Spleen (tissue), 11 donors: ENCODE data around the gene MYO1G. TPM values are rescaled to one million over a fixed set of nuclear protein-coding genes. Genes with fewer than 3 reads are reported as not detected.
A peak's percentile ranks its signal among the peaks of the same experiment; 100 is the strongest.

Experiments
- DNase-seq: peaks from one replicate; pipeline ENCODE4 v3.0.0-alpha.2; 2020
- H3K27ac ChIP-seq, 8 donors: fragments of 200-600 bp; sonication (generic) in 7 of 8; 1 replicate in 4 of 8; 2 replicates in 4 of 8; pipeline versions ENCODE4 v1.5.0 to v1.8.0; 2016 to 2021; ENCODE audit warnings: inconsistent platforms in 4 of 8, mild to moderate bottlenecking in 4 of 8, moderate library complexity in 1 of 8
- H3K27me3 ChIP-seq, 7 donors: fragments of 200-600 bp; sonication (generic) in 6 of 7; replicated peaks in 1 of 7; 1 replicate in 4 of 7; 2 replicates in 3 of 7; pipeline versions ENCODE4 v1.5.0 to v1.8.0; 2016 to 2021; ENCODE audit warnings: inconsistent platforms in 3 of 7, mild to moderate bottlenecking in 1 of 7
- H3K36me3 ChIP-seq, 6 donors: fragments of 200-600 bp; sonication (generic) in 5 of 6; 1 replicate in 4 of 6; 2 replicates in 2 of 6; pipeline versions ENCODE4 v1.5.0 to v1.8.0; 2016 to 2021; ENCODE audit warnings: inconsistent platforms in 2 of 6
- H3K4me1 ChIP-seq, 6 donors: fragments of 200-600 bp; sonication (generic) in 5 of 6; 1 replicate in 3 of 6; 2 replicates in 3 of 6; pipeline versions ENCODE4 v1.5.0 to v1.8.0; 2016 to 2021; ENCODE audit warnings: inconsistent platforms in 3 of 6
- H3K4me3 ChIP-seq, 8 donors: fragments of 200-600 bp; sonication (generic) in 7 of 8; 1 replicate in 4 of 8; 2 replicates in 4 of 8; pipeline versions ENCODE4 v1.5.0 to v1.8.0; 2016 to 2021; ENCODE audit warnings: inconsistent platforms in 4 of 8, mild to moderate bottlenecking in 4 of 8, moderate library complexity in 2 of 8
- H3K9me3 ChIP-seq, 8 donors: fragments of 200-600 bp; sonication (generic) in 7 of 8; 1 replicate in 4 of 8; 2 replicates in 4 of 8; pipeline versions ENCODE4 v1.5.0 to v1.8.0; 2016 to 2021; ENCODE audit warnings: inconsistent platforms in 4 of 8
- POLR2A ChIP-seq, 3 donors: fragments of 450-650 bp; IDR thresholded peaks; one replicate each; pipeline ENCODE4 v1.5.1; 2017; ENCODE audit warnings: antibody characterized with exemption in 3 of 3, mild to moderate bottlenecking in 1 of 3
- POLR2AphosphoS5 ChIP-seq, 3 donors: sonication (generic); formaldehyde crosslinking; IDR thresholded peaks; one replicate each; pipeline ENCODE4 v1.5.1; 2017; ENCODE audit warnings: antibody characterized with exemption in 3 of 3
- WGBS, 5 donors: extraction: QIAGEN DNeasy Blood & Tissue Kit in 3 of 5; methylation state at CpG; one replicate each; pipeline versions ENCODE4 v1.1.5 to v1.1.7; 2013 to 2018; 5-methylcytosine and 5-hydroxymethylcytosine counted together
- intact Hi-C: fragments of 100-400 bp; cut with DNase I; formaldehyde crosslinking; loops from one replicate; pipeline ENCODE4 v1.15.0; 2023; ENCODE audit warnings: low total_unique reads
- polyA plus RNA-seq, 3 donors: library from polyadenylated mRNA; stranded (reverse); fragments of 200-250 nt; gene quantifications; one replicate each; pipeline ENCODE4 v1.2.1, GENCODE V29; 2013
- total RNA-seq, 7 donors: library from RNA; depleted of rRNA in 3 of 7; stranded (reverse); fragments of >200 nt in 3 of 7; fragmentation: NEBNext Ultra II Directional in 4 of 7; extraction: Animal tissue kit (Norgen Biotek cat#: 25700) in 4 of 7; gene quantifications; one replicate each; pipeline versions ENCODE4 v1.1.0 to v1.2.1, GENCODE V29; 2016 to 2021
- TF ChIP-seq, protein P1 (sequence below), 11 experiments: fragments of 200-600 bp in 7 of 11; fragments of 450-650 bp in 4 of 11; sonication (generic) in 4 of 11; IDR thresholded peaks in 8 of 11; conservative IDR thresholded peaks in 3 of 11; 1 replicate in 7 of 11; 2 replicates in 4 of 11; pipeline versions ENCODE4 v1.4.0 to v1.8.0; 2016 to 2021; ENCODE audit warnings: antibody characterized with exemption in 11 of 11, inconsistent platforms in 4 of 11, mild to moderate bottlenecking in 1 of 11
- donor health status: healthy with polysubstance abuse.
- donor health status: DM: no; HTN: no; CAD: no; lungs with moderate emphysema.
- donor health status: DM: no; HTN: no; CAD: no.
- donor health status: Bipolar disorder and iron deficiency.
- donor health status: healthy.
- donor health status: DM: no; HTN: no; CAD: no.
- donor health status: DM: yes; HTN: yes; CAD: no.

The MYO1G gene
- total and polyA plus RNA-seq, 10 donors = 27.9 to 68.6 (median 59.1) TPM

DNA sequence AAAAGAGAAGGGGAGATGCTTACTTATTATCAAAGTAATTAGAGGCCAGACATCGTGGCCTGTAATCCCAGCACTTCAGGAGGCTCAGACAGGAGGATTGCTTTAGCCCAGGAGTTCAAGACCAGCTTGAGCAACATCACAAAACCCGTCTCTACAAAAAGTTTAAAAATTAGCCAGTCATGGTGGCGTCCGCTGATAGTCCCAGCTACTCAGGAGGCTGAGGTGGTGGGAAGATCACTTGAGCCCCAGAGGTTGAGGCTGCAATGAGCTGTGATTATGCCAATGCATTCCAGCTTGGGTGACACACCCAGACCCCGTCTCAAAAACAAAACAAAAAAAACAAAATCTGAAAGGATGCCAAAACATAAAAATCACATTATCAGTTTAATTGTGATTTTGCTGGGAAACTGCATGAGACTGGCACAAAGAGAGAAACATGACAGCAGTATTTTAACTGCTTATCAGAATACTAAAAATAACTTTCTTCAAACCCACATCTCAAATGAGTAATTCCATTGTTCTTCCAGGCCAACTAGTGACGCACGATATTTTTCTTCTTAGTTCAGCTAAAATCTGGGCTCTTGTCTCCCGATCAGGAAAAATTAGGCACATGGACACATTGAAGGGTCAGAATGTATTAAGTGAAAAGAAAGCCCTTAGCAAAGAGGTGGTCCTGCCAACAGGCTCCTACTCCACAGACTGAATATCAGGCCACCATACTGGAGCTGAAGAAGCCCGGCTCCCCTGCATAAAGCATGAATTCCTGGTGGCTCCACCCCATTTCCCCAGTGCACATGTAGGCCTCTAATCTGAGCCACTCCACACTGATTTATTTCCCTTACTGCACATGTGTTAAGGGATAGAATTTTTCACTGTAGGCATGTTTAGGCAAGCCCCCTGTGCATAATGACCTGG lies 11.6 kb upstream of the MYO1G start:
- Histone ChIP-seq H3K4me3 (no peak overlapping the region), H3K27me3 (no peaks in the 10 kb centered on the region)

GRCh38 chr7:44989132-44989531 lies 10.3 kb upstream of the MYO1G start:
- H3K36me3 ChIP-seq = peaks cover 0 to 17% (median 9%) of the 10 kb centered on the region in 6 donors
- 74 to 91% (median 79%) methylated on average over 3 of the region's 3 CpGs for WGBS, 5 donors
- no peak overlapping the region for H3K4me3 ChIP-seq
- TF ChIP-seq POLR2A (IDR thresholded peaks at IDR 0.05) = no peak
- TF ChIP-seq, protein P1, sequence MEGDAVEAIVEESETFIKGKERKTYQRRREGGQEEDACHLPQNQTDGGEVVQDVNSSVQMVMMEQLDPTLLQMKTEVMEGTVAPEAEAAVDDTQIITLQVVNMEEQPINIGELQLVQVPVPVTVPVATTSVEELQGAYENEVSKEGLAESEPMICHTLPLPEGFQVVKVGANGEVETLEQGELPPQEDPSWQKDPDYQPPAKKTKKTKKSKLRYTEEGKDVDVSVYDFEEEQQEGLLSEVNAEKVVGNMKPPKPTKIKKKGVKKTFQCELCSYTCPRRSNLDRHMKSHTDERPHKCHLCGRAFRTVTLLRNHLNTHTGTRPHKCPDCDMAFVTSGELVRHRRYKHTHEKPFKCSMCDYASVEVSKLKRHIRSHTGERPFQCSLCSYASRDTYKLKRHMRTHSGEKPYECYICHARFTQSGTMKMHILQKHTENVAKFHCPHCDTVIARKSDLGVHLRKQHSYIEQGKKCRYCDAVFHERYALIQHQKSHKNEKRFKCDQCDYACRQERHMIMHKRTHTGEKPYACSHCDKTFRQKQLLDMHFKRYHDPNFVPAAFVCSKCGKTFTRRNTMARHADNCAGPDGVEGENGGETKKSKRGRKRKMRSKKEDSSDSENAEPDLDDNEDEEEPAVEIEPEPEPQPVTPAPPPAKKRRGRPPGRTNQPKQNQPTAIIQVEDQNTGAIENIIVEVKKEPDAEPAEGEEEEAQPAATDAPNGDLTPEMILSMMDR (IDR thresholded peaks at IDR 0.05 in 8 of 11, conservative IDR thresholded peaks at IDR 0.05 in 3 of 11) = no peak
- TF ChIP-seq POLR2AphosphoS5 (IDR thresholded peaks at IDR 0.05) = no peak
- no peak for DNase-seq
- no peaks in the 10 kb centered on the region for H3K27me3 ChIP-seq
- intact Hi-C loops = no loop called here
- no peak overlapping the region for H3K27ac ChIP-seq
- H3K4me1 ChIP-seq = peaks cover 16 to 35% (median 29%) of the 10 kb centered on the region in 6 donors
- no peaks in the 10 kb centered on the region for H3K9me3 ChIP-seq

More for the DNA sequence above, 11.6 kb upstream of the MYO1G start:
- peak; percentile 12 for DNase-seq
- peaks cover 0 to 5% (median under 1%) of the 10 kb centered on the region in 6 donors for H3K36me3 ChIP-seq
- H3K9me3 ChIP-seq = no peaks in the 10 kb centered on the region
- H3K27ac ChIP-seq = peak overlapping the region in 2 of 8 donors; percentile 16 to 41
- 83 to 86% (median 84%) methylated on average over 9 of the region's 9 CpGs for WGBS, 5 donors
- TF ChIP-seq POLR2A (IDR thresholded peaks at IDR 0.05) (no peak), POLR2AphosphoS5 (IDR thresholded peaks at IDR 0.05) (no peak)
- TF ChIP-seq, protein P1 (IDR thresholded peaks at IDR 0.05 in 8 of 11, conservative IDR thresholded peaks at IDR 0.05 in 3 of 11) = no peak
- intact Hi-C loops = no loop called here
- H3K4me1 ChIP-seq = peaks cover 5 to 31% (median 27%) of the 10 kb centered on the region in 6 donors

DNA sequence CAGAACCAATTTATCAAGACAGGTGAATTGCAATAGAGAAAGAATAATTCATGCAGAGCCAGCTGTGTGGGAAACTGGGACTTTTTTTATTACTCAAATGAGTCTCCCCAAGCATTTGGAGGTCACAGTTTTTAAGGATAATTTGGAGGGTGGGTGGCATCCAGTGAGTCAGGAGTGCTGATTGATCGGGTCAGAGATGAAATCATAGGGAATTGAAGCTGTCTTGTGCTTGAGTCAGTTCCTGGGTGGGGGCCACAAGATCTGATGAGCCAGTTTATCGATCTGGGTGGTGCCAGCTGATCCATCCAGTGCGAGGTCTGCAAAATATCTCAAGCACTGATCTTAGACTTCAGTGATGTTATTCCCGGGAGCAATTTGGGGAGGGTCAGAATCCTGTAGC lies 9.9 kb upstream of the MYO1G start:
- Histone ChIP-seq H3K4me1 (peaks cover 18 to 40% (median 33%) of the 10 kb centered on the region in 6 donors), H3K4me3 (no peak overlapping the region), H3K36me3 (peaks cover 0 to 22% (median 13%) of the 10 kb centered on the region in 6 donors), H3K27ac (no peak overlapping the region), H3K27me3 (no peaks in the 10 kb centered on the region), H3K9me3 (no peaks in the 10 kb centered on the region)
- TF ChIP-seq, protein P1 (IDR thresholded peaks at IDR 0.05 in 8 of 11, conservative IDR thresholded peaks at IDR 0.05 in 3 of 11) = no peak
- no peak for TF ChIP-seq POLR2A (IDR thresholded peaks at IDR 0.05)
- no peak for TF ChIP-seq POLR2AphosphoS5 (IDR thresholded peaks at IDR 0.05)
- intact Hi-C loops = no loop called here
- WGBS, 5 donors = 88 to 96% (median 91%) methylated on average over 4 of the region's 4 CpGs
- peak; percentile 17 for DNase-seq

GRCh38 chr7:44987996-44988395 lies 9.2 kb upstream of the MYO1G start:
- intact Hi-C loops = no loop called here
- TF ChIP-seq POLR2A (IDR thresholded peaks at IDR 0.05) (no peak), POLR2AphosphoS5 (IDR thresholded peaks at IDR 0.05) (no peak)
- TF ChIP-seq, protein P1 (IDR thresholded peaks at IDR 0.05 in 8 of 11, conservative IDR thresholded peaks at IDR 0.05 in 3 of 11) = no peak
- peaks cover 19 to 47% (median 36%) of the 10 kb centered on the region in 6 donors for H3K4me1 ChIP-seq
- H3K27me3 ChIP-seq = no peaks in the 10 kb centered on the region
- no peaks in the 10 kb centered on the region for H3K9me3 ChIP-seq
- H3K27ac ChIP-seq = no peak overlapping the region
- H3K4me3 ChIP-seq = no peak overlapping the region
- H3K36me3 ChIP-seq = peaks cover 0 to 29% (median 20%) of the 10 kb centered on the region in 6 donors
- WGBS, 5 donors = 74 to 83% (median 82%) methylated on average over 10 of the region's 10 CpGs
- peak; percentile 78 for DNase-seq
